GM12878 (cell line): ENCODE measurements around the gene MFAP2.
"Not testable (repeated sequence)": the region's sequence is repeated elsewhere in the genome, so short reads cannot be mapped to it uniquely, and the experiment has no call there.

Experiments used
- GABPA ChIP-seq: IDR thresholded peaks from 2 replicates; pipeline ENCODE4 v1.6.1; 2014; ENCODE audit warnings: antibody characterized with exemption, low read depth, mild to moderate bottlenecking, inconsistent platforms
- SMC3 ChIP-seq: IDR thresholded peaks from 2 replicates; pipeline ENCODE4 v1.6.1; 2011; ENCODE audit warnings: low read length, improper control_type of control experiment, borderline replicate concordance
- TF ChIP-seq, protein P1 (sequence below): fragments of 450-650 bp; formaldehyde crosslinking; IDR thresholded peaks from 2 replicates; pipeline ENCODE4 v1.5.0; 2022; ENCODE audit warnings: mild to moderate bottlenecking, missing genetic modification characterization
- TF ChIP-seq, protein P2 (sequence below): IDR thresholded peaks from 2 replicates; pipeline ENCODE4 v1.6.1; 2012; ENCODE audit warnings: low read depth, low read length, improper control_type of control experiment

DNA sequence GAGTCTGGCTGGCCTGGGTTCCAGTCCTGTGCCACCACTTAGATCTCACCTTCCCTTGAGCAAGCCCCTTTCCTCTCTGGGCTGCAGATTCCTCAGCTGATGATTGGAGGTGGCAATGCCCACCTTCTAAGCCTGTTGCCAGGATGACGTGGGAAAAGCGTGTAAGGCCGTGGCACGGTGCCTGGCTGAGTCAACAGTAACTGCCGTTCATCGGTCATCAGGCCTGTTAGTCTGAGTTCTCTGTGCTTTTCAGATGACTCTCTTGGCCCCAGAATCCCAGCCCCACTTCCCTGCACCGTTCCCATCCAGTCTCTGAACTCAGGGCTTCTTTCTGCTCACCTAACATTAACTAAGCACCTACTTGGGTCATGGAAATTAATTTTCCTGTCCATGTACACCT is 31.4 kb downstream of the MFAP2 start:
- TF ChIP-seq, protein P1, sequence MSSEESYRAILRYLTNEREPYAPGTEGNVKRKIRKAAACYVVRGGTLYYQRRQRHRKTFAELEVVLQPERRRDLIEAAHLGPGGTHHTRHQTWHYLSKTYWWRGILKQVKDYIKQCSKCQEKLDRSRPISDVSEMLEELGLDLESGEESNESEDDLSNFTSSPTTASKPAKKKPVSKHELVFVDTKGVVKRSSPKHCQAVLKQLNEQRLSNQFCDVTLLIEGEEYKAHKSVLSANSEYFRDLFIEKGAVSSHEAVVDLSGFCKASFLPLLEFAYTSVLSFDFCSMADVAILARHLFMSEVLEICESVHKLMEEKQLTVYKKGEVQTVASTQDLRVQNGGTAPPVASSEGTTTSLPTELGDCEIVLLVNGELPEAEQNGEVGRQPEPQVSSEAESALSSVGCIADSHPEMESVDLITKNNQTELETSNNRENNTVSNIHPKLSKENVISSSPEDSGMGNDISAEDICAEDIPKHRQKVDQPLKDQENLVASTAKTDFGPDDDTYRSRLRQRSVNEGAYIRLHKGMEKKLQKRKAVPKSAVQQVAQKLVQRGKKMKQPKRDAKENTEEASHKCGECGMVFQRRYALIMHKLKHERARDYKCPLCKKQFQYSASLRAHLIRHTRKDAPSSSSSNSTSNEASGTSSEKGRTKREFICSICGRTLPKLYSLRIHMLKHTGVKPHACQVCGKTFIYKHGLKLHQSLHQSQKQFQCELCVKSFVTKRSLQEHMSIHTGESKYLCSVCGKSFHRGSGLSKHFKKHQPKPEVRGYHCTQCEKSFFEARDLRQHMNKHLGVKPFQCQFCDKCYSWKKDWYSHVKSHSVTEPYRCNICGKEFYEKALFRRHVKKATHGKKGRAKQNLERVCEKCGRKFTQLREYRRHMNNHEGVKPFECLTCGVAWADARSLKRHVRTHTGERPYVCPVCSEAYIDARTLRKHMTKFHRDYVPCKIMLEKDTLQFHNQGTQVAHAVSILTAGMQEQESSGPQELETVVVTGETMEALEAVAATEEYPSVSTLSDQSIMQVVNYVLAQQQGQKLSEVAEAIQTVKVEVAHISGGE (CRISPR knock-in tag): not testable (repeated sequence)
- TF ChIP-seq GABPA, SMC3: not testable (repeated sequence)
- TF ChIP-seq, protein P2, sequence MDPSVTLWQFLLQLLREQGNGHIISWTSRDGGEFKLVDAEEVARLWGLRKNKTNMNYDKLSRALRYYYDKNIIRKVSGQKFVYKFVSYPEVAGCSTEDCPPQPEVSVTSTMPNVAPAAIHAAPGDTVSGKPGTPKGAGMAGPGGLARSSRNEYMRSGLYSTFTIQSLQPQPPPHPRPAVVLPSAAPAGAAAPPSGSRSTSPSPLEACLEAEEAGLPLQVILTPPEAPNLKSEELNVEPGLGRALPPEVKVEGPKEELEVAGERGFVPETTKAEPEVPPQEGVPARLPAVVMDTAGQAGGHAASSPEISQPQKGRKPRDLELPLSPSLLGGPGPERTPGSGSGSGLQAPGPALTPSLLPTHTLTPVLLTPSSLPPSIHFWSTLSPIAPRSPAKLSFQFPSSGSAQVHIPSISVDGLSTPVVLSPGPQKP: not testable (repeated sequence)
